HL-60/S4 treated with retinoic acid at 250 ng/mL for 4 days and 3 days (cell line): ENCODE results near the gene FAM78B.

Source experiments
- in situ Hi-C: fragments of 300-500 bp; cut with MboI; formaldehyde crosslinking; loops from 2 replicates; pipeline ENCODE4 v1.7.0; 2022; ENCODE audit warnings: low sequenced_read_pairs

FAM78B gene

GRCh38 chr1:166121010-166121409 lies 45.8 kb downstream of the FAM78B start:
- in situ Hi-C loops: no loop called here

DNA sequence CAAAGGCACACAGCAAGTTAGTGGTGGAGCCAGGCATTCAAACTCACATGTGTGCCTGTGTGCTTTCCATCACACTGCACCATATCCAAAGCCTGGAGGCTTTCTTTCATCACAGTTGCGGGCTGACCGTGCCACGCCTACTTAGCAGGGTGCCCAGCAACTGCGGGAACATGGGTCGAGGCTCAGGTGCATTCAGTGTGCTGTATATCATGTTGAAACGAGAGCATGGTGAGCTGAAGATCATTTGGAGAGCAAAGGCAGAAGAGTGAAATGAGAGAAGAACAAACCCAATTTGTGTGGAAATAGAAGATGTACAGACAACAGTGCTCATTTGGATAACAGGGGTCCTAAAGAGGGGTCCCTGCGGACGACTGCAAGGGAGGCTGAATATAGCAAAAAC lies 46.5 kb downstream of the FAM78B start:
- in situ Hi-C loops: no loop called here

DNA sequence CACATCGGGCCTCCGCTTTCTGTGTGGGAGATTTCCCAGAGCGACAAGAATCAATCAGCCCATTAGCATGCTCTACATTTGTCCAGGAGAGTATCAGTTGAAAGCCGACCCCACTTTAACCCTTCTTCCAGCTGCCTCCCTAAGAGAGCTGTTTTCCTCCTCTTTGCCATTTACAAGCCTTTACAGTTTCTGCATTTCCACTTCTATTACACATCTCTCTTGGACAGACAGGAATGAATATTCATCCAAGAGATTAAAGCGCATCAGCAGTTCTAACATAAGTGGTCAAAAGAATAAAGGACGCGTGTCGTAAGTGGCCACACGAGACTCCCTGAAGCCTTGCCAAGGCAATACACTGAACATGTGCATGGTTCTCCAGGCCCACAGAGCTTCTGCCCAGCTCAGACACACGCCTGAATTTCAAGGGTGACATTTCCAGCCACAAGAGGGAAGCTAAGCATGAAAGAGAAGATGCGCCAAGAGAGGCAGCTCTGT lies 47.3 kb downstream of the FAM78B start:
- in situ Hi-C loops: no loop called here

DNA sequence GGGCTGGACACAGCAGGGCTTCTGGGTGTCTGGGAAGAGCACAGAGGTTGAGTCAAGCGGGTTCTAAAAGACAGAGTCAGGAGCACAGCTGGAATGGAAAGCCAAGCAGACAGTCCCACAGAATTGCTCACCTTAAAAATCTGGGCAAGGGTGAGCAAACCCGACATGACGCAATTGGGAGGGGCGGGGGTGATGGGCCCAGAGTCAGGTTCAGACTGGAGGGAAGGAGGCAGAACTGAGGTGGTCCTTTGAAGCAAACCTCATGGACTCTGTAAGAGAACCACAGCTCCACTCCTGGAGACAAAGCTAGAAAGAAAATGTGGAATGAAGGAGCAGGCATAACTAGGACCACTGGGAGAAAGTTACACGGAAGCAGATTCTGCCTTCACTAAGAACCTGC lies 49.0 kb downstream of the FAM78B start:
- in situ Hi-C loops: no loop called here

GRCh38 chr1:166116026-166116425 lies 50.8 kb downstream of the FAM78B start:
- in situ Hi-C loops: no loop called here

DNA sequence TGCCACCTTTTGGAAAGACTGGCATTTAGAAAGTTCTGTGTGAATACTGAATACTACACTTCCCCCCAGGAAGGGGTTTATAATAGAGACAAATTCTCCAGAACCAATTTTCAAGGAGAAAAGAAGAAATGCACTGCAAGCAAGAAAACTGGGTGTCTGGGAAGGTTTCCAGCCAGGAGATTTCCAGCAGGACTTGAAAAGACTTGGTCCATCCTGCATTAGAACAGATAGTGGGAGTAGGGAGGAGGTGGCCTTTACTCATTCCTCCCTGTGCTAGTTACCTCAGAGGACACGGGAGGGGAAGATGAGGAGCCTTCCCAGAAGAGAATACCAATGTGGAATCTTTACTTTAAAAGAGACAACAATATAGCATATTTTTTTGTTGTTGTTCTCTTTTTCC lies 52.4 kb downstream of the FAM78B start:
- in situ Hi-C loops: no loop called here

GRCh38 chr1:166113630-166114029 lies 53.2 kb downstream of the FAM78B start:
- in situ Hi-C loops: no loop called here

- in situ Hi-C loops: no loop called here
Observed at GRCh38 chr1:166113031-166113430, 53.8 kb downstream of the FAM78B start.

GRCh38 chr1:166112425-166112824 lies 54.4 kb downstream of the FAM78B start:
- in situ Hi-C loops: no loop called here

GRCh38 chr1:166111430-166111829 lies 55.4 kb downstream of the FAM78B start:
- in situ Hi-C loops: no loop called here

DNA sequence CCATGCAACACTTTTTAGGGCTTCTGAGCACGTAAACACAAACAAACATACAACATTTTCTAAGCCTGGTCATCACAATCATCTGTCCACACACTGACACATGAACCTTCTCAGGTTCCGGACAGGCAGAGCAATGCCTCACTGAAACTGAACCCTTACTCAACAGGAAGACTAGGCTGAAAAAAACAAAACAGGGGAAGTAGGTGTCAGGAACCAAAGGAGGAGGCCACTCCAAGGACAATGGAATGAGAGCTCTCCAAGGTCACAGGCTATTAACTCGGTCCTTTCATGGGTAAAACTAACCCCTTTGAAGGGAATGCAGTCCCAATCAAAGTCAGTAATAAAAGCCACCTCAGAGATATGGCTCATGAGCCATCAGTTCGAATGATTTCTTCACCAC lies 76.6 kb downstream of the FAM78B start:
- in situ Hi-C loops: no loop called here

- in situ Hi-C loops: no loop called here
Observed at GRCh38 chr1:166089804-166090203, 77.0 kb downstream of the FAM78B start.

DNA sequence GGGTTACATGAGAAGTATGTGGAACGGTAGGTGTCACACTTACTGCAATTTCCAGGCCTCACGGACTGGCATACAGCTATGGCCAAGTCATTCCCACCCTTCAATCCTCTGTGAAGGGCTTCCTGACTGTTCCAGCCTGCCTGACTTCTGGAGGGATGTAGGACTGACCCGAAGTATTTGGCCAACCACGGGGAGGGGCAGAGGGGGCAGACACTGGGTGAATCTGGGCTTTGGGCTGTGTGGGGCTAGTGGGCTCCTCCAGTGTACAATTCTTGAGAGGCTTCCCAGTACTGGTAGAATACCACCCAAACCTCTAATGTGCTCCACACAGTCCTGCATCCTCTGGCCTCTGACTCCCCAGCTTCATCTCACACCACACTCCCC lies 78.2 kb downstream of the FAM78B start:
- in situ Hi-C loops: no loop called here

DNA sequence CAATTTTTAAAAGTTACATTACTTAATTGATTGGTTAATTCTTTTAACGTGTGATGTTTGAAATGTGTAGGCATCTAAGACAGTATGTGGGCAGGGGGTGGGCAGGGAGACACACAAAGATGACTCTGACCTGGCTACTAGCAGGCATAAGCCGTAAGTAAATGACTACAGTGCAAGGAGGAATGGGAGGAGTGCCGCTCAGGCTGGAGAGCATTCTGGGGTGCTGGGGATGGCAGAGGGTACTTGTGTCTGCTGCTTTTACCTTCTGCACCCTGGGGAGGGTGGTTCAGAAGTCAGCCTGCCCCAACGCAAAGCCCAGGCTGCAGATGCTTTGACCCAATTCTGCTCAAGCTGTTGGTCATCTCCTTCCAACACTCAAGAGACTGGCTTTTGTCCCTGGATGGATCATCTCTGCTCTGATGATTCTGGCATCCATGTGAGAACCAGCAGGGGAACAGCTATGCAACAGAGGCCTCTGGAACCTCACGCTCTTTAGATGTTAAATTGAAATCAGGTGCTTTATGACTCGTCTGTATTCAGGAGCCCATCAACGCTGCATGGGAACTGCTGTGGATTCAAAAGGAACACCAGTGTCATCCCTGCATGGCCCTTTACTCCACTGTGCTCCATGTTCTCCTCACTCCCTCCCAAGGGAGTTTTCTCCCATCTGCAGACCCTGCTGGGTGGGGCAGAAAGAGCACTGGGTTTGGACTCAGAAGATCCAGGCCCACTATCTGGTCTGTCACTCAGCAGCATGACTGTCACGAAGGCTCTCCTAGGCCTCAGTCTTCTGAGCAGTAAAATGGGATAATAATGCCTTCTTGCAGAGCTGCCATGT lies 78.8 kb downstream of the FAM78B start:
- in situ Hi-C loops: no loop called here

GRCh38 chr1:166086113-166086883 lies 80.5 kb downstream of the FAM78B start:
- in situ Hi-C loops: no loop called here

GRCh38 chr1:166084613-166085012 lies 82.2 kb downstream of the FAM78B start:
- in situ Hi-C loops: no loop called here

DNA sequence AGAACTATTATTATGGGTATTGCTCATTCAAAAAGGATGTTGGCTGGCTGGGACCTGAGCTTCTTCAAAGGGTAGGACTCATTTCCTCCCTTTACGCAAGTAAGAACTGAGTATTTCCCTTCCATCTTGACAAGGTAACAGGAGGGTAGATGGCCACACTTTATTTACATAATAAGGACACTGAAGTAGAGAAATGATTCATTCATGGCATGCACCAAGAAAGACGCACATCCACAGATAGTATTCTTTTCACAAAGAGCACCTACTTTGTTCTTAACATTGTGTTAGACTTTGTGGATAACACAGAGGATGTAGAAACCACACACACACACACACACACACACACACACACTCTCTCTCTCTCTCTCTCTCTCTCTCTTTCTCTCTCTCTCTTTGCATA lies 82.9 kb downstream of the FAM78B start:
- in situ Hi-C loops: no loop called here

DNA sequence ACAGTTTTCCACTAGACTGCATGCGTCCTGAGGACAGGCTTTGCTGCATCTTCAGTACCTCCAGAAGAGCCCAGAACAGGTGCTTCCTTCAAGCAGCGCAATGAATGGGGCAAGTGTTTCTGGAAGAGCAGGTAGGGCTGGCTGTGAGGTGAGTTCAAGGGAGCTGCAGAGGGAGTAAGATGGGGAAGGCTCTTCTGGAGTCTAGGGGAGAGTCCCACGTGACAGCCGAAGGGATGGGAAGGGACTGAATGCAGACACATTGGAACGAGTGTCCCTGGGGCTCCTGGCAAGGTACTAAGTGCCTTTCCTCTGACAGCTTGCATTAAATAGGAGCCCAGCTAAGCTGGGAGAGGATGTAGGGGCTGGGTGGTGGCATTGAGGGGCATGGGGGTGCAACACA lies 84.2 kb downstream of the FAM78B start:
- in situ Hi-C loops: no loop called here

DNA sequence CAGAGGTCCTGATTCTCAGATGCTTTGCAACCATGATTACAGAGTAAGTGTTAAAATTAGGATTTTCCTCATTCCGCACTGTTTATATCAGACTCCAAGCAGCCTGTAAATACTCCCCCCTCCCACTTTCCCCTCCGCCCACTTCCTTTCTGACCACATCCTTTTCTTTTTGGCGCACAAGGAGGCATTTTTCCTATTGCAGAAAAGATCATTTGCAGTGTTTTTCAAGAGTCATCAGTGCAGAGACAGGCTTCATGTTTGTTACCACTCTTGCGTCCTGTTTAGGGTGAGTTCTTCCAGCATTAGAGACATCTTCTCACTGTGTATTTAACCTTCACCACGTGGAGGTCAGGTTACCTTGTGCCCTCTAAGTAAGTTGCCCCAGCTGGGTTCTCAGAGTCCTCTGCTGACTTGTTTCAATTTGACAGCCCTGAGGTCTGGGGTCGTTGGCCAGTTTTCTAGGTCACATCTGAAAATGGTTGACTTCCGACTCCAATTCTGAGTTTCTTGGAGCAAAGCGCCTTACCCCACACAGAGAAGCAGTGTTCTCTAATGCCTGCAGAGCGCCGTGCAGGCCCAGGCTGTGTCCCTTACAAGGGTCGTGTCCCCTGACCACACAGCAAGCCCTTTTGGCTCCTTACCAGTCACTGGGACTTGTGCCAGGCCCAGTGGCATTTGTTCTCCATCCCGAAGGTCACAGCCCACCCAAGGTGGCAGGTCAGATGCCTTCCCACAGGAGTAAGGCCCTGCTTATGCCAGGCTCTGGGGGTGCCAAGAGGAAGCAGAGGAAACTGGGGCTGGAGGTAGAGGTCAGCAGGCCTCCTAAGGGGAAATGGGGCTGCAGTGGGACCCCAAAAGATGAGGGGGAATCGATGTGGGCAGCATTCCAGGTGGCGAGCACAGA lies 85.6 kb downstream of the FAM78B start:
- in situ Hi-C loops: no loop called here

GRCh38 chr1:166080277-166080966 lies 86.4 kb downstream of the FAM78B start:
- in situ Hi-C loops: no loop called here

- in situ Hi-C loops: no loop called here
Observed at GRCh38 chr1:166079276-166079675, 87.5 kb downstream of the FAM78B start.
